Mucosa of descending colon (tissue), 3 donors: ENCODE measurements around the gene JMJD4. TPM values are rescaled to one million over a fixed set of nuclear protein-coding genes. Genes with fewer than 3 reads are reported as not detected.

Source experiments
- ATAC-seq: fragments of 200-7000 bp; cut with Tn5 transposase; one replicate; pipeline ENCODE4 v1.9.1; 2020; ENCODE audit warnings: mild to moderate bottlenecking, moderate library complexity
- DNase-seq, 3 donors: peaks; one replicate each; pipeline ENCODE4 v3.0.0-alpha.2; 2020
- H3K36me3 ChIP-seq: fragments of 200-600 bp; one replicate; pipeline ENCODE4 v1.8.0; 2021; ENCODE audit warnings: low read depth, mild to moderate bottlenecking
- H3K4me1 ChIP-seq: fragments of 200-600 bp; one replicate; pipeline ENCODE4 v1.8.0; 2021; ENCODE audit warnings: low read depth, mild to moderate bottlenecking
- H3K4me3 ChIP-seq: fragments of 200-600 bp; one replicate; pipeline ENCODE4 v1.8.0; 2021; ENCODE audit warnings: mild to moderate bottlenecking
- H3K9me3 ChIP-seq: fragments of 200-600 bp; one replicate; pipeline ENCODE4 v1.8.0; 2021; ENCODE audit warnings: mild to moderate bottlenecking
- intact Hi-C, 2 donors: fragments of 100-400 bp; cut with DNase I in 1 of 2; cut with micrococcal nuclease in 1 of 2; formaldehyde crosslinking; loops; one replicate each; pipeline versions ENCODE4 v1.11.0 to v1.11.1; 2022; cut with DNase I, micrococcal nuclease
- total RNA-seq, 3 donors: library from RNA; stranded (reverse); fragmentation: NEBNext Ultra II Directional in 2 of 3; extraction: Animal tissue kit (Norgen Biotek cat#: 25700) in 2 of 3; gene quantifications; one replicate each; pipeline versions ENCODE4 v1.2.1 to v1.2.4, GENCODE V29; 2021 to 2023
- TF ChIP-seq, protein P1 (sequence below): fragments of 200-600 bp; IDR thresholded peaks from one replicate; pipeline ENCODE4 v1.8.0; 2022; ENCODE audit warnings: antibody characterized with exemption, mild to moderate bottlenecking
- donor health status: DM: no; HTN: no; CAD: no; lungs with moderate emphysema.
- donor health status: DM: no; HTN: no; CAD: no.
- donor health status: DM: no; HTN: yes; CAD: no.

Gene JMJD4
- total RNA-seq, 3 donors from 2014 or later: 12.3 to 18.1 (median 13.8) TPM

DNA sequence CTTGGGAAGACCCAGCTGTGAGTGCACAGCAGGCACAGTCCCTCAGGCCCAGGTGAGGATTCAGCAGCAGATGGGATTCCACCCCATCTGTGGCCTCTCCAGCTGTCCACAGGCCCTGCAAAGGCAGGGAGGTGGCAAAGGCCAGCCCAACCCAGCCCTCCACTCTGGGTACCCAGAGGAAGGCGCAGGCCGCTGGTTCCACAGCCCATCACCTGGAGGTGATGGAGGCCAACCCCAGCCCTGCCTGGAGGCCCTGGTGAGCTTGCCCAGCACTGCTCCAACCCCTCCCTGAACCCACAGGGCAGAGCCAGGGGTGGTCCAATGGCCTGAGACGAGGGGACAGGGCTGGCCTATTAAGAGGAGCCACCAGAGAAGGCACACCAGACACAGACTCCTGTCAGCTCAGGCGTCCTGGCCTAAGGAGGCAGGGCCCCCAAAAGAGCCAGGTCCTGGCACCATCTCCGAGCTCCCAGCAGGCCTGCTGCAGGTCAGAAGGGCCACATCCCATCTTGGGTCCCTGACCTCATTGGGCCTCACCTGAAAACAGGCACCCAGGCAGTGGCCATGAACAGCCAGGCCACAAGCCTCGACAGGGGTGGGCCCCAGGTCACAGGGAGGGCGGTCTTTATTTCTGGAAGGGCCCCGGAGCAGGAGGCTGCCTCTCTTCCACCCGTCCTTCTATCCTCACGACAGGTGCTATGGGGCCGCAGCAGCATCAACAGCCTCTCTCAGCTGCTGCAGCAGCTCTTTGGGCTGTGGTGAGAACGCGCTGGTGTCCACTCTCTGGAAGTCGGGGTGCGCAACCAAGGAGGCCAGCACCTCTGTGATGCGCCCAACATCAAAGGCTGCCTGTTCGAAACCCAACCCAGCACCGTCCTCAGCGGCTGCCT lies 3.2 kb downstream of the JMJD4 start:
- TF ChIP-seq, protein P1, sequence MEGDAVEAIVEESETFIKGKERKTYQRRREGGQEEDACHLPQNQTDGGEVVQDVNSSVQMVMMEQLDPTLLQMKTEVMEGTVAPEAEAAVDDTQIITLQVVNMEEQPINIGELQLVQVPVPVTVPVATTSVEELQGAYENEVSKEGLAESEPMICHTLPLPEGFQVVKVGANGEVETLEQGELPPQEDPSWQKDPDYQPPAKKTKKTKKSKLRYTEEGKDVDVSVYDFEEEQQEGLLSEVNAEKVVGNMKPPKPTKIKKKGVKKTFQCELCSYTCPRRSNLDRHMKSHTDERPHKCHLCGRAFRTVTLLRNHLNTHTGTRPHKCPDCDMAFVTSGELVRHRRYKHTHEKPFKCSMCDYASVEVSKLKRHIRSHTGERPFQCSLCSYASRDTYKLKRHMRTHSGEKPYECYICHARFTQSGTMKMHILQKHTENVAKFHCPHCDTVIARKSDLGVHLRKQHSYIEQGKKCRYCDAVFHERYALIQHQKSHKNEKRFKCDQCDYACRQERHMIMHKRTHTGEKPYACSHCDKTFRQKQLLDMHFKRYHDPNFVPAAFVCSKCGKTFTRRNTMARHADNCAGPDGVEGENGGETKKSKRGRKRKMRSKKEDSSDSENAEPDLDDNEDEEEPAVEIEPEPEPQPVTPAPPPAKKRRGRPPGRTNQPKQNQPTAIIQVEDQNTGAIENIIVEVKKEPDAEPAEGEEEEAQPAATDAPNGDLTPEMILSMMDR: no peak
- no peak for ATAC-seq

DNA sequence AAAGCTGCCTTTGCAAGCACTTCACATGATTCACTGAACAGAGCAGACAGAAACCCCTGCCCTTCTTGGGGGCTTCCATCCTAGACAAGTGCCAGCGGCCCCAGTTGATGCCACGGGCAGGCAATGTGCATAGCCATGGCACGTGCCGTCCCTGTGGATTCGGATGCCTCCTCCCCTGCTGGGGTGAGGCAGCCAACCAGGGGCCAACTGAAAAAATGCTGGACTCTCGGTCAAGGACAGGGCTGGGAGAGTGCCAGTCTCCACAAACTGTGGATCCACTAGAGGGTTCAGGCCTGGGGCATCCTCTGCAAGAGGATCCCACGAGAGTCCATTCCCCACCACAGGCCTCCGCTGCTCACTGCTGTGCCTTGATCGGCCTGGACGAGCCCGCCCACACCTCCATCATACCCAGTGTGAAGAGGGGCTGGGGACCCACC lies 3.8 kb downstream of the JMJD4 start:
- intact Hi-C loops: no loop called here
- TF ChIP-seq, protein P1: no peak
- Histone ChIP-seq H3K4me1 (peaks cover 34% of the 10 kb centered on the region), H3K4me3 (no peak overlapping the region), H3K36me3 (no peaks in the 10 kb centered on the region), H3K9me3 (no peaks in the 10 kb centered on the region)
- DNase-seq (no peak), ATAC-seq (no peak)

More for the DNA sequence above, 3.2 kb downstream of the JMJD4 start:
- intact Hi-C loops: no loop called here
- Histone ChIP-seq H3K9me3 (no peaks in the 10 kb centered on the region), H3K36me3 (no peaks in the 10 kb centered on the region), H3K4me1 (peaks cover 34% of the 10 kb centered on the region), H3K4me3 (no peak overlapping the region)
- DNase-seq: no peak

DNA sequence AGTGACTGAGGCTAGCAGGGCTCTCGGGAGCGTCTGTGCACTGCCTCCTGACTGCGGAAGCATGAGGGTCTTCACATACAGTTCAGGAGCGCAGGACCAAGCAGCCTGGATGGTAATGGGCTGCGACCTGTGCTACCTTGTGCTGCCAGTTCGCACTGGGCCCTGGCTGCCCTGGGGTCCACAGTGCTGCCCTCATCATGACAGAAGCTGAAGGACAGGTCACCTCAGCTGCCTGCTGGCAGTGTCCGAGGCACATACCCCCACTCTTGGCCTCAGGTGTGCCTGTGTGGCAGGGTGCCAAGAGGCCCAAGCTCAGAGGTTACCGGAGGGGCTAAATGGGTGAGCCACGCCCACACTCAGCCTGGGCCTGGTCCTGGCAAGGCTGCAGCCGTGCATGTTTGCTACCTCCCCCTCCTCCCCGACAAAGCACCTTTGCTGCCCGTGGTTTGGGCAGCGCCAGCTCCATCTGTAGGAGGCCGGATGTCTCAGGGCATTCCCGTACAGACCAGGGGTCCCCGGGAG lies 4.4 kb downstream of the JMJD4 start:
- Histone ChIP-seq H3K4me1 (peaks cover 30% of the 10 kb centered on the region), H3K9me3 (no peaks in the 10 kb centered on the region), H3K36me3 (no peaks in the 10 kb centered on the region), H3K4me3 (no peak overlapping the region)
- intact Hi-C loops: no loop called here
- no peak for DNase-seq
- no peak for ATAC-seq
- TF ChIP-seq, protein P1: no peak

DNA sequence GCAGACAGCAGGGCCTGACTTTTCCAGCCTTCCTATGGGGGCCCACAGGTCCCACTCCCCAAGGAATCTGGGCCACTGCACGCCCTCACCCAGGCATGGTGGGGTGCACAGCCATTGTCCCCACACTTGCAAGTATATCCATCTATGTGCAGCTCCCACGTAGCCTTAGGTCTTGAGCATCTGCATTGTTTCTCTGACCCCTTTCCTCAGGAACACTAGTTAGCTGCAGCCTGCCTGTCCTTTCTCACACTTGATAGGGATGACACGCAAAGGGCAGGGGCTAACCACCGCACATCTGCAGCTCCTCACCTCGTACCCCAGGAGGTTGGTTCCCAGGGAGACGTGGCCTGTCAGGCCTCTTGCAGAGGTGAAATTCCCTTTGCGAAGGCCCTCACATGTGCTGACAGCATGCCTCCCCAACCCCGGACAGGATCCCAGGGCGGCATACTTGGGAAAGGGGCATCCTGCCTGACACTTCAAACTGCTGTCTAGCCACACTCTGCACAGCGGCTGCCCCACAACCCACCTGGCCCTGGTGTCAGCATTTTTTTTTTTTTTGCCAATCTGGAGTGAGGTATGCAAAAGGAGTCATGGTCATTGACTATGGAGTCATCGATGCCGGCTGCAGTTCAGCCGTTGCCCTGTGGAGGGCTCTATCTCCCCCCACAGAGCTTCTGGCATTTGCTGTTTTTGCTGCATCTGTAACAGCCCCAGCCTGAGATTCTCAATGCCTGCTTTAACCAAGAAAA lies 5.0 kb downstream of the JMJD4 start:
- Histone ChIP-seq H3K36me3 (no peaks in the 10 kb centered on the region), H3K4me3 (no peak overlapping the region), H3K4me1 (peaks cover 30% of the 10 kb centered on the region), H3K9me3 (no peaks in the 10 kb centered on the region)
- TF ChIP-seq, protein P1: peak; percentile 49
- DNase-seq (peak in 1 of 3 donors; percentile 68), ATAC-seq (peak; percentile 21)
- intact Hi-C loops: no loop called here

DNA sequence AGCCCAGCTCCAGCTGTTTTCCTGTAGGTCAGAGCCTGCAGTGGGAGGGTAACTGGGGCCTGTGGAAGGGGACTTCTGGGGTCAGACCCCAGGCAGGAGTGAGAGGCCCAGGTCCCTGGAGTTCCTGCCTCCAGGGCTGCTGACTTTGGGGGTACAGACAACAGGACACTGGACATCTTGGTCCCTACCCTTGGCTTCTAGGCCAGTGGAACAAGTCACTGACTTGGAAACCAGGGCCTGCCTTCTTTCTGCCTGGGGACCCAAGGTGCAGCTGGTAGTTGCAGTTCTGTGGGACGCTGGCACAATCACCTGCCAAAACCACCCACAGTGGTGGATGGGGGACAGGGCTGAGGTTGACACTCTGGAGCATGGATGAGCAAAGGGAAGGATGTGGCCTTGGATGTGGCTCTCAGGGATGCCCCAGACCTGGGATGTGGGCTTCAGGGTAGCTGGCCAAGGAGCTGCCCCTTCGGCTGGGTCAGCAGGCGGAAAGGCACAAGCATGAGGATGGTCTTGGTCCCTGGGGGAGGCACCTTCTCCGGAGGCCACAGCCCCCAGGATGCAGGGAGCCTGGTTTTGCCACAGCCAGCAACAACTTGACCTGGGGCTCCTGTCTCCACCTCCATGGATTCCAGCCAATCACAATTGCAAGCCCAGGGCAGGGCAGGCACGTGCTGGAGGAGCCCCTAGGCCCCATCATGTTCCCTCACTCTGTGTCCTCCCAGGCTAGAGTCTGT lies 5.8 kb downstream of the JMJD4 start:
- TF ChIP-seq, protein P1: no peak
- peaks cover 27% of the 10 kb centered on the region for H3K4me1 ChIP-seq
- no peak overlapping the region for H3K4me3 ChIP-seq
- intact Hi-C loops: no loop called here
- no peaks in the 10 kb centered on the region for H3K9me3 ChIP-seq
- peak in 1 of 3 donors; percentile 55 for DNase-seq
- no peak for ATAC-seq
- H3K36me3 ChIP-seq: no peaks in the 10 kb centered on the region
